SU-DHL-6 (cell line): ENCODE measurements around the gene CEP350.

Experiments
- CTCF ChIP-seq: fragments of 200-600 bp; sonication (generic); IDR thresholded peaks from one replicate; pipeline ENCODE4 v1.5.1; 2017; ENCODE audit warnings: antibody characterized with exemption, mild to moderate bottlenecking, low read length, moderate library complexity; ENCODE audit not compliant: insufficient read depth, poor library complexity, severe bottlenecking
- EZH2phosphoT487 ChIP-seq: fragments of 200-600 bp; sonication (generic), shearing (Covaris generic); conservative IDR thresholded peaks from 2 replicates; pipeline ENCODE4 v1.6.1; 2018; ENCODE audit warnings: mild to moderate bottlenecking, antibody characterized with exemption, low read length, moderate library complexity, mixed read lengths

GRCh38 chr1:180133193-180133592 is 178.6 kb downstream of the CEP350 start:
- TF ChIP-seq CTCF (no peak), EZH2phosphoT487 (no peak)
